HG03097 (cell line): ENCODE results near the gene PCDHB14.
"Not testable (repeated sequence)": the region's sequence is repeated elsewhere in the genome, so short reads cannot be mapped to it uniquely, and the experiment has no call there.

ENCODE experiments used
- ATAC-seq: cut with Tn5 transposase; IDR thresholded peaks from one replicate; pipeline ENCODE4 v1.9.1; 2021; ENCODE audit not compliant: unreplicated experiment, low FRiP score

The PCDHB14 gene

GRCh38 chr5:141223112-141223783 lies at the start of gene PCDHB14:
PCDHB14 (plus strand) TSS chr5:141223343; CDS start chr5:141223506, 163 bp downstream.
- no peak for ATAC-seq

- not testable (repeated sequence) for ATAC-seq
Observed at GRCh38 chr5:141174291-141175104, 48.6 kb upstream of the PCDHB14 start.

GRCh38 chr5:141175933-141176332 lies 47.2 kb upstream of the PCDHB14 start:
- ATAC-seq, result no peak

GRCh38 chr5:141177577-141178191 lies 45.5 kb upstream of the PCDHB14 start, which contains the start of gene PCDHB8:
PCDHB8 (plus strand) TSS chr5:141177790; CDS start chr5:141178035, 245 bp downstream.
- not testable (repeated sequence) for ATAC-seq

GRCh38 chr5:141179371-141179770 lies 43.8 kb upstream of the PCDHB14 start:
- not testable (repeated sequence) for ATAC-seq

GRCh38 chr5:141179876-141180275 lies 43.3 kb upstream of the PCDHB14 start:
- not testable (repeated sequence) for ATAC-seq

GRCh38 chr5:141180313-141180712 lies 42.8 kb upstream of the PCDHB14 start:
- no peak for ATAC-seq

- no peak for ATAC-seq
Observed at GRCh38 chr5:141182248-141182647, 40.9 kb upstream of the PCDHB14 start, which contains the start of gene PCDHB16. PCDHB16 (plus strand) TSS chr5:141182387; CDS start chr5:141182560, 173 bp downstream.

GRCh38 chr5:141184117-141184855 lies 38.9 kb upstream of the PCDHB14 start:
- not testable (repeated sequence) for ATAC-seq

- no peak for ATAC-seq
Observed at GRCh38 chr5:141186897-141187512, 36.1 kb upstream of the PCDHB14 start, which contains the start of gene PCDHB9. PCDHB9 (plus strand) TSS chr5:141187161; CDS start chr5:141187319, 158 bp downstream.

GRCh38 chr5:141188682-141189081 lies 34.5 kb upstream of the PCDHB14 start:
- not testable (repeated sequence) for ATAC-seq

GRCh38 chr5:141189131-141189530 lies 34.0 kb upstream of the PCDHB14 start:
- ATAC-seq, result not testable (repeated sequence)

- no peak for ATAC-seq
Observed at GRCh38 chr5:141192110-141192725, 30.9 kb upstream of the PCDHB14 start, which contains the start of gene PCDHB10. PCDHB10 (plus strand) TSS chr5:141192353; CDS start chr5:141192553, 200 bp downstream.

GRCh38 chr5:141194332-141194731 lies 28.8 kb upstream of the PCDHB14 start:
- not testable (repeated sequence) for ATAC-seq

GRCh38 chr5:141196363-141196762 lies 26.8 kb upstream of the PCDHB14 start:
- no peak for ATAC-seq

GRCh38 chr5:141199359-141200235 lies 23.5 kb upstream of the PCDHB14 start, which contains the start of gene PCDHB11:
PCDHB11 (plus strand) TSS chr5:141199627; CDS start chr5:141199775, 148 bp downstream.
- ATAC-seq, result no peak

- ATAC-seq, result not testable (repeated sequence)
Observed at GRCh38 chr5:141201126-141201525, 22.0 kb upstream of the PCDHB14 start.

- ATAC-seq, result not testable (repeated sequence)
Observed at GRCh38 chr5:141201646-141202045, 21.5 kb upstream of the PCDHB14 start.
